Esophagus (tissue), 2 donors: ENCODE measurements around the gene ZBTB8B. TPM values are rescaled to one million over a fixed set of nuclear protein-coding genes. Genes with fewer than 3 reads are reported as not detected.
A peak's percentile ranks its signal among the peaks of the same experiment; 100 is the strongest.
"Not testable (repeated sequence)": the region's sequence is repeated elsewhere in the genome, so short reads cannot be mapped to it uniquely, and the experiment has no call there.

Experiments
- H3K27ac ChIP-seq, 2 donors: one replicate each; pipeline ENCODE4 v1.5.1; 2013; ENCODE audit warnings: low read depth in 2 of 2, mild to moderate bottlenecking in 2 of 2, inconsistent platforms in 1 of 2, low read length in 1 of 2, moderate library complexity in 1 of 2
- H3K27me3 ChIP-seq, 2 donors: one replicate each; pipeline ENCODE4 v1.6.1; 2013; ENCODE audit warnings: low read length in 2 of 2, control low read depth in 1 of 2, mild to moderate bottlenecking in 1 of 2; ENCODE audit not compliant: insufficient read depth in 2 of 2, control insufficient read depth in 1 of 2
- H3K36me3 ChIP-seq, 2 donors: one replicate each; pipeline ENCODE4 v1.6.1; 2013; ENCODE audit warnings: low read length in 1 of 2; ENCODE audit not compliant: control insufficient read depth in 2 of 2, insufficient read depth in 2 of 2
- H3K4me1 ChIP-seq, 2 donors: one replicate each; pipeline ENCODE4 v1.6.1; 2013; ENCODE audit warnings: low read length in 1 of 2; ENCODE audit not compliant: control insufficient read depth in 2 of 2, insufficient read depth in 2 of 2
- H3K4me3 ChIP-seq, 2 donors: one replicate each; pipeline ENCODE4 v1.5.1; 2013; ENCODE audit warnings: low read length in 2 of 2, mild to moderate bottlenecking in 2 of 2, low read depth in 1 of 2, moderate library complexity in 1 of 2
- H3K9me3 ChIP-seq, 2 donors: one replicate each; pipeline ENCODE4 v1.6.1; 2013; ENCODE audit warnings: mild to moderate bottlenecking in 2 of 2, low read depth in 1 of 2, low read length in 1 of 2, moderate library complexity in 1 of 2; ENCODE audit not compliant: control insufficient read depth in 2 of 2, insufficient read depth in 1 of 2
- WGBS, 2 donors: extraction: QIAGEN DNeasy Blood & Tissue Kit; methylation state at CpG; one replicate each; pipeline ENCODE4 v1.1.7; 2013; 5-methylcytosine and 5-hydroxymethylcytosine counted together
- polyA plus RNA-seq, 2 donors: library from polyadenylated mRNA; stranded (reverse); fragments of 200-250 nt; gene quantifications; one replicate each; pipeline ENCODE4 v1.2.3, GENCODE V29; 2013
- donor health status: healthy with polysubstance abuse.
- donor health status: Bipolar disorder and iron deficiency.

Gene ZBTB8B
- not detected for polyA plus RNA-seq

- Histone ChIP-seq H3K4me1 (peaks cover 7 to 8% of the 10 kb centered on the region in 2 donors), H3K27me3 (peaks cover 0 to 4% of the 10 kb centered on the region in 2 donors), H3K9me3 (no peaks in the 10 kb centered on the region), H3K4me3 (peak within 1 kb of the TSS; percentile 20 to 38), H3K27ac (no peak within 1 kb of the TSS), H3K36me3 (no peaks in the 10 kb centered on the region)
- 1 to 2% methylated on average over 66 of the region's 66 CpGs for WGBS, 2 donors
Measured at GRCh38 chr1:32464716-32465577, at the start of gene ZBTB8B. Gene ZBTB8B, plus strand, starts transcription at chr1:32465072. Its CDS starts 5,553 bp downstream, at chr1:32470625.

- H3K27me3 ChIP-seq, result no peaks in the 10 kb centered on the region
- 81 to 95% methylated on average over 1 of the region's 1 CpG for WGBS, 2 donors
- H3K4me3 ChIP-seq, result no peak overlapping the region
Measured at GRCh38 chr1:32421775-32422174, 43.1 kb upstream of the ZBTB8B start.

GRCh38 chr1:32426489-32427255, 38.2 kb upstream of the ZBTB8B start:
- no peaks in the 10 kb centered on the region for H3K27me3 ChIP-seq

More at GRCh38 chr1:32421775-32422174, 43.1 kb upstream of the ZBTB8B start:
- Histone ChIP-seq H3K4me1 (peaks cover 3 to 5% of the 10 kb centered on the region in 2 donors), H3K27ac (no peak overlapping the region), H3K36me3 (no peaks in the 10 kb centered on the region), H3K9me3 (no peaks in the 10 kb centered on the region)

GRCh38 chr1:32427264-32427963, 37.5 kb upstream of the ZBTB8B start:
- Histone ChIP-seq H3K27ac (no peak overlapping the region), H3K4me3 (no peak overlapping the region), H3K9me3 (no peaks in the 10 kb centered on the region), H3K4me1 (peaks cover 4 to 7% of the 10 kb centered on the region in 2 donors), H3K36me3 (no peaks in the 10 kb centered on the region), H3K27me3 (no peaks in the 10 kb centered on the region)
- WGBS, 2 donors, result 64 to 66% methylated on average over 17 of the region's 17 CpGs

More at GRCh38 chr1:32426489-32427255, 38.2 kb upstream of the ZBTB8B start:
- no peaks in the 10 kb centered on the region for H3K9me3 ChIP-seq
- H3K36me3 ChIP-seq, result no peaks in the 10 kb centered on the region
- H3K4me1 ChIP-seq, result peaks cover 4 to 7% of the 10 kb centered on the region in 2 donors
- peak overlapping the region in 1 of 2 donors; percentile 9 for H3K4me3 ChIP-seq
- no peak overlapping the region for H3K27ac ChIP-seq
- WGBS, 2 donors, result 8 to 12% methylated on average over 36 of the region's 36 CpGs

GRCh38 chr1:32431736-32432400, 33.0 kb upstream of the ZBTB8B start:
- Histone ChIP-seq H3K4me1 (peaks cover under 1 to 1% of the 10 kb centered on the region in 2 donors), H3K27ac (no peak overlapping the region), H3K36me3 (no peaks in the 10 kb centered on the region), H3K4me3 (no peak overlapping the region), H3K9me3 (no peaks in the 10 kb centered on the region), H3K27me3 (no peaks in the 10 kb centered on the region)
- WGBS, 2 donors, result 44 to 54% methylated on average over 4 of the region's 4 CpGs

- H3K27me3 ChIP-seq, result no peaks in the 10 kb centered on the region
- no peak overlapping the region for H3K27ac ChIP-seq
- H3K36me3 ChIP-seq, result no peaks in the 10 kb centered on the region
- no peak overlapping the region for H3K4me3 ChIP-seq
- 34 to 42% methylated on average over 1 of the region's 1 CpG for WGBS, 2 donors
- H3K9me3 ChIP-seq, result peaks cover 0 to 3% of the 10 kb centered on the region in 2 donors
- H3K4me1 ChIP-seq, result no peaks in the 10 kb centered on the region
Measured at GRCh38 chr1:32438136-32438535, 26.7 kb upstream of the ZBTB8B start.

- H3K9me3 ChIP-seq, H3K4me3 ChIP-seq, H3K4me1 ChIP-seq, H3K36me3 ChIP-seq, H3K27ac ChIP-seq, H3K27me3 ChIP-seq: not testable (repeated sequence)
- WGBS, 2 donors, result 96 to 98% methylated on average over 4 of the region's 4 CpGs
Measured at GRCh38 chr1:32438777-32439176, 26.1 kb upstream of the ZBTB8B start.

GRCh38 chr1:32441467-32441866, 23.4 kb upstream of the ZBTB8B start:
- not testable (repeated sequence) for H3K4me1 ChIP-seq, H3K9me3 ChIP-seq, H3K36me3 ChIP-seq, H3K27me3 ChIP-seq, H3K27ac ChIP-seq, H3K4me3 ChIP-seq
- WGBS, 2 donors, result 93 to 96% methylated on average over 10 of the region's 10 CpGs
